ENCODE results near the gene CLIC4. TPM values are rescaled to one million over a fixed set of nuclear protein-coding genes. Genes with fewer than 3 reads are reported as not detected.

CLIC4 gene
- total RNA-seq, 4 donors from 2014 or later, result 294 to 434 (median 374) TPM

DNA sequence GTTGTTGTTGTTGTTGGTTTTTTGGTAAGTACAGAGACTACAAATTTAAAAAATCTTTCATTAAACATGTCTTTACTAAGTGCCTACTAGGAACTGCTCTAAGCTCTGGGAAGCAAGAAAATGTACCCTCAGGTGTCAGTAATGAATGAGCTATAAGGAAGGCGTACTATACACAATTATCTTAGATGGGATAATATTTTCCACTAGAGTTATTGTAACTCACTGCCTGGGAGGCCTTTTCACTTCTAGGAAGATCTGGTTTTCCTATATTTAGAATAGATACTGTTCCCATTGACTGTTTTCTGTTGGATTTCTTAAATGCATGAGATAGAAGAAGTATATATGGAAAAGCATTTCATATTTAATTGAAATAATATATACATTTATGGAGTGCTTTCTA, 19.6 kb downstream of the CLIC4 start:
- Histone ChIP-seq H3K27ac (peak overlapping the region; percentile 64 to 76), H3K9me3 (no peaks in the 10 kb centered on the region), H3K4me1 (peaks cover 7 to 8% of the 10 kb centered on the region in 2 donors), H3K4me3 (no peak overlapping the region), H3K36me3 (no peaks in the 10 kb centered on the region), H3K27me3 (no peaks in the 10 kb centered on the region)
- intact Hi-C loops (cut with DNase I; ENCODE audit: low total_unique reads), result no loop called here
- DNase-seq, result no peak
- TF ChIP-seq, protein P1, sequence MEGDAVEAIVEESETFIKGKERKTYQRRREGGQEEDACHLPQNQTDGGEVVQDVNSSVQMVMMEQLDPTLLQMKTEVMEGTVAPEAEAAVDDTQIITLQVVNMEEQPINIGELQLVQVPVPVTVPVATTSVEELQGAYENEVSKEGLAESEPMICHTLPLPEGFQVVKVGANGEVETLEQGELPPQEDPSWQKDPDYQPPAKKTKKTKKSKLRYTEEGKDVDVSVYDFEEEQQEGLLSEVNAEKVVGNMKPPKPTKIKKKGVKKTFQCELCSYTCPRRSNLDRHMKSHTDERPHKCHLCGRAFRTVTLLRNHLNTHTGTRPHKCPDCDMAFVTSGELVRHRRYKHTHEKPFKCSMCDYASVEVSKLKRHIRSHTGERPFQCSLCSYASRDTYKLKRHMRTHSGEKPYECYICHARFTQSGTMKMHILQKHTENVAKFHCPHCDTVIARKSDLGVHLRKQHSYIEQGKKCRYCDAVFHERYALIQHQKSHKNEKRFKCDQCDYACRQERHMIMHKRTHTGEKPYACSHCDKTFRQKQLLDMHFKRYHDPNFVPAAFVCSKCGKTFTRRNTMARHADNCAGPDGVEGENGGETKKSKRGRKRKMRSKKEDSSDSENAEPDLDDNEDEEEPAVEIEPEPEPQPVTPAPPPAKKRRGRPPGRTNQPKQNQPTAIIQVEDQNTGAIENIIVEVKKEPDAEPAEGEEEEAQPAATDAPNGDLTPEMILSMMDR (IDR thresholded peaks at IDR 0.05), result no peak
- no peak for TF ChIP-seq POLR2A (IDR thresholded peaks at IDR 0.05)

GRCh38 chr1:24765308-24765988, 20.2 kb downstream of the CLIC4 start:
- no peak for TF ChIP-seq POLR2A (IDR thresholded peaks at IDR 0.05)
- TF ChIP-seq, protein P1 (IDR thresholded peaks at IDR 0.05), result no peak
- Histone ChIP-seq H3K27me3 (no peaks in the 10 kb centered on the region), H3K9me3 (no peaks in the 10 kb centered on the region), H3K4me1 (peaks cover 7 to 8% of the 10 kb centered on the region in 2 donors), H3K36me3 (no peaks in the 10 kb centered on the region), H3K4me3 (no peak overlapping the region), H3K27ac (peak overlapping the region; percentile 64 to 76)
- intact Hi-C loops (cut with DNase I; ENCODE audit: low total_unique reads), result no loop called here
- no peak for DNase-seq

- Histone ChIP-seq H3K27me3 (no peaks in the 10 kb centered on the region), H3K9me3 (no peaks in the 10 kb centered on the region), H3K4me3 (no peak overlapping the region), H3K27ac (peak overlapping the region; percentile 96 to 99), H3K36me3 (no peaks in the 10 kb centered on the region), H3K4me1 (peaks cover 4 to 7% of the 10 kb centered on the region in 2 donors)
- DNase-seq, result no peak
- TF ChIP-seq POLR2A (IDR thresholded peaks at IDR 0.05), result no peak
- TF ChIP-seq, protein P1 (IDR thresholded peaks at IDR 0.05), result no peak
- intact Hi-C loops (cut with DNase I; ENCODE audit: low total_unique reads), result no loop called here
Observed at GRCh38 chr1:24767351-24767750, 22.1 kb downstream of the CLIC4 start.

DNA sequence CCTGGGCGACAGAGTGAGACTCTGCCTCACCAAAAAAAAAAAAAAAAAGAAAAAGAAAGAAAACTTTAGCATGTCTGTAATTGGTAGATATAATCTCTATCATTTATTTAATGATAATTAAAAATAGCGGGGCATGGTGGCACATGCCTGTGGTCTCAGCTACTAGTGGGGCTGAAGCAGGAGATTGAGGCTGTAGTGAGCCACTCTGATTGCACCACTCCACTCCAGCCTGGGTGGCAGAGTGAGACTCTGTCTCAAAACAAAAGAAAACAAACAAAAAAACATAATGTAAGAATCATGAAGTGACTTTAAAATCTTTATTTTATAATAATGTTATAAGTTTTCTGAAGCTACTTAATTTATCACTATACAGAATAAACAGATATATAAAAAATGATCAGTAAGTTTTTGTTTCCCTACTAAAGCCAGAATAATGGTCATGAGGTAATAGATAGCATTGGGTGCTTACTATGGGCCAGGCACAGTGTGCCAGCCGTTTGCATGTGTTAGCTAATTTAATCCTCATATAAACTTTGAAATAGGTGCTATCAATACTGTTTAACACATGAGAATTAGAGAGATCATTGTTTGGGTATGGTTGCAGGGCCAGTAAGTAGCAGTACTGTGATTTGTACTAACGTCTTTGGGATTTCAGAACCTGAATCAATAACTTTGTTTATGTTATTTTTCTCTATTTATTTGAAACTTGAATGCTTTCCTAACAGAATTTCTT, 23.8 kb downstream of the CLIC4 start:
- peaks cover 0 to 3% of the 10 kb centered on the region in 2 donors for H3K4me1 ChIP-seq
- H3K9me3 ChIP-seq, result no peaks in the 10 kb centered on the region
- no peak for DNase-seq
- no peak overlapping the region for H3K4me3 ChIP-seq
- no peaks in the 10 kb centered on the region for H3K36me3 ChIP-seq
- intact Hi-C loops (cut with DNase I; ENCODE audit: low total_unique reads), result no loop called here
- TF ChIP-seq POLR2A (IDR thresholded peaks at IDR 0.05), result no peak
- TF ChIP-seq, protein P1 (IDR thresholded peaks at IDR 0.05), result no peak
- H3K27ac ChIP-seq, result peak overlapping the region; percentile 96 to 99
- no peaks in the 10 kb centered on the region for H3K27me3 ChIP-seq
